Esophagus squamous epithelium (tissue), 4 donors: ENCODE results near the gene WDR31.

Experiments
- CTCF ChIP-seq, 6 experiments: fragments of 450-650 bp in 4 of 6; fragments of 200-600 bp in 2 of 6; sonication (generic) in 2 of 6; IDR thresholded peaks; one replicate each; pipeline ENCODE4 v1.5.1; 2016 to 2019; ENCODE audit warnings: antibody characterized with exemption in 6 of 6, mild to moderate bottlenecking in 4 of 6, moderate library complexity in 4 of 6
- POLR2A ChIP-seq, 4 donors: fragments of 450-650 bp; IDR thresholded peaks; one replicate each; pipeline ENCODE4 v1.6.1; 2017; ENCODE audit warnings: antibody characterized with exemption in 4 of 4, mild to moderate bottlenecking in 4 of 4, moderate library complexity in 3 of 4

- TF ChIP-seq CTCF (IDR thresholded peaks at IDR 0.05) (no peak), POLR2A (IDR thresholded peaks at IDR 0.05) (no peak)
These were observed 20.0 kb downstream of the WDR31 start for GRCh38 chr9:113320051-113320450.
